Transverse colon (tissue), 4 donors: ENCODE data around the gene RNF166.

ENCODE experiments used
- EP300 ChIP-seq: sonication (generic); formaldehyde crosslinking; IDR thresholded peaks from one replicate; pipeline ENCODE4 v1.6.1; 2017; ENCODE audit warnings: antibody characterized with exemption, low read depth
- POLR2A ChIP-seq: fragments of 450-650 bp; IDR thresholded peaks from one replicate; pipeline ENCODE4 v1.6.1; 2016; ENCODE audit warnings: antibody characterized with exemption, mild to moderate bottlenecking, moderate library complexity
- POLR2AphosphoS5 ChIP-seq, 3 donors: sonication (generic); formaldehyde crosslinking; IDR thresholded peaks; one replicate each; pipeline ENCODE4 v1.6.1; 2016; ENCODE audit warnings: antibody characterized with exemption in 3 of 3
- TF ChIP-seq, protein P1 (sequence below), 5 experiments: fragments of 200-600 bp in 3 of 5; fragments of 450-650 bp in 2 of 5; sonication (generic) in 3 of 5; IDR thresholded peaks; 1 replicate in 2 of 5; 2 replicates in 3 of 5; pipeline ENCODE4 v1.5.1; 2016 to 2017; ENCODE audit warnings: antibody characterized with exemption in 5 of 5, inconsistent platforms in 3 of 5, mild to moderate bottlenecking in 2 of 5, moderate library complexity in 1 of 5

DNA sequence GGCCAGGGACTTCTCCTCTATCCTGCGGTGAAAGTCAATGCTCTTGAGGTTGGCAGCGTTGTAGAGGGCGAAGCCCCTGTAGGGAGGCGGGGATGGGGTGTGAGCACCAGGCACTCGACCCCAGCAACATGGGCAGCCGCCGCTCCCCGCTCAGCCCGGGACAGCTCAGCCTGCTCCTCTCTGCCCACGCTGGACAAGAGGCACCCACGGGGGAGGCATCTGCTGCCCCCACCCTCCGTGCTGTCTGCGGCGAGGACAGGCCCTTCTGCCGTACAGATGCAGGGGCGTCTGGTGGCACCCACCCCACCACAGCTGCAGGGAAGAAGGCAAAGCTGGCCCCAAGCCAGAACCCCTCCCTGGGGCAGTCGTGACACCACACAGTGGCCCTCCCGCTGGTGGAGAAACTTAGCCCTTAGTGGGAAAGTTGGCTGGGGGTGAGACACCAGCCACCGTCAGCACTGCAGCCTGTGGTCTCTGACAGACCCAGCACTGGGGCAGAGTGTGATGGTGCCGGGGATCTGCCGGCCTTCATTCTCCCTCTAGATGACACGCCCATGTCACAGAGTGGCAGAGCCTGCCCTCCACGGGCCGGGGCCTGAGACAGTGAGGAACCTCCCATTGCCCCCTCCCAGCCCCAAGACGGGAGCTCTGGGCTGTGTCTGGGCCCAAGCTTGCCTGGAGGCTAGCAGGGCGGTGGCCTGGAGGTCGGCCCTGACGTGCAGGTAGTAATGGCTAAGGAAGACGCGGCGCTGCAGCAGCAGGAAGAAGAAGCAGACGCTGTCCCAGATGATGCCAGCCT is 19.6 kb upstream of the RNF166 start:
- TF ChIP-seq POLR2AphosphoS5 (IDR thresholded peaks at IDR 0.05), result no peak
- TF ChIP-seq POLR2A, result no peak
- TF ChIP-seq, protein P1, sequence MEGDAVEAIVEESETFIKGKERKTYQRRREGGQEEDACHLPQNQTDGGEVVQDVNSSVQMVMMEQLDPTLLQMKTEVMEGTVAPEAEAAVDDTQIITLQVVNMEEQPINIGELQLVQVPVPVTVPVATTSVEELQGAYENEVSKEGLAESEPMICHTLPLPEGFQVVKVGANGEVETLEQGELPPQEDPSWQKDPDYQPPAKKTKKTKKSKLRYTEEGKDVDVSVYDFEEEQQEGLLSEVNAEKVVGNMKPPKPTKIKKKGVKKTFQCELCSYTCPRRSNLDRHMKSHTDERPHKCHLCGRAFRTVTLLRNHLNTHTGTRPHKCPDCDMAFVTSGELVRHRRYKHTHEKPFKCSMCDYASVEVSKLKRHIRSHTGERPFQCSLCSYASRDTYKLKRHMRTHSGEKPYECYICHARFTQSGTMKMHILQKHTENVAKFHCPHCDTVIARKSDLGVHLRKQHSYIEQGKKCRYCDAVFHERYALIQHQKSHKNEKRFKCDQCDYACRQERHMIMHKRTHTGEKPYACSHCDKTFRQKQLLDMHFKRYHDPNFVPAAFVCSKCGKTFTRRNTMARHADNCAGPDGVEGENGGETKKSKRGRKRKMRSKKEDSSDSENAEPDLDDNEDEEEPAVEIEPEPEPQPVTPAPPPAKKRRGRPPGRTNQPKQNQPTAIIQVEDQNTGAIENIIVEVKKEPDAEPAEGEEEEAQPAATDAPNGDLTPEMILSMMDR (IDR thresholded peaks at IDR 0.05), result no peak
- TF ChIP-seq EP300, result no peak
